ENCODE results near the gene CMPK2. TPM values are rescaled to one million over a fixed set of nuclear protein-coding genes. Genes with fewer than 3 reads are reported as not detected.

Gene CMPK2
- total and polyA plus RNA-seq, 9 of the 15 experiments (the other 6 are each of a cell fraction or from before 2014, with no cell fraction given): 2.6 to 10.5 (median 5.0) TPM

- TF ChIP-seq CCNT2 (IDR thresholded peaks at IDR 0.05; ENCODE audit: borderline replicate concordance, extremely low read depth, insufficient read length, low read depth, low read length) (peak; percentile 87), ZNF133 (CRISPR knock-in tag; IDR thresholded peaks at IDR 0.05) (no peak), ZNF518B (CRISPR knock-in tag; IDR thresholded peaks at IDR 0.05) (no peak), U2AF2 (optimal IDR thresholded peaks at IDR 0.05; ENCODE audit: low read depth, low read length) (no peak), PYGO2 (tag; IDR thresholded peaks at IDR 0.05) (no peak), ZNF830 (CRISPR knock-in tag; IDR thresholded peaks at IDR 0.05) (no peak; the same call in 1 of the 2 replicates), ETS2 (tag; IDR thresholded peaks at IDR 0.05; ENCODE audit: borderline replicate concordance, poor library complexity, severe bottlenecking) (no peak), NONO (IDR thresholded peaks at IDR 0.05; ENCODE audit: low read depth in 2 of 2, low read length in 1 of 2) (peak in 1 of 2 experiments; percentile 36; a peak in 2 of 4 replicates), ZNF449 (CRISPR knock-in tag; IDR thresholded peaks at IDR 0.05) (no peak), IRF1 (CRISPR knock-in tag; IDR thresholded peaks at IDR 0.05; ENCODE audit: borderline replicate concordance) (no peak), ZFP91 (CRISPR knock-in tag; IDR thresholded peaks at IDR 0.05) (no peak), ZNF274 (IDR thresholded peaks at IDR 0.05; ENCODE audit: borderline replicate concordance, low read depth, low read length) (no peak), HMG20A (CRISPR knock-in tag; conservative IDR thresholded peaks at IDR 0.05) (no peak), FOS (IDR thresholded peaks at IDR 0.05; ENCODE audit: extremely low read depth, insufficient read length) (no peak), NR3C1 (CRISPR knock-in tag; IDR thresholded peaks at IDR 0.05) (peak; percentile 57; the same call in 1 of the 2 replicates)
- TF ChIP-seq, protein P1, sequence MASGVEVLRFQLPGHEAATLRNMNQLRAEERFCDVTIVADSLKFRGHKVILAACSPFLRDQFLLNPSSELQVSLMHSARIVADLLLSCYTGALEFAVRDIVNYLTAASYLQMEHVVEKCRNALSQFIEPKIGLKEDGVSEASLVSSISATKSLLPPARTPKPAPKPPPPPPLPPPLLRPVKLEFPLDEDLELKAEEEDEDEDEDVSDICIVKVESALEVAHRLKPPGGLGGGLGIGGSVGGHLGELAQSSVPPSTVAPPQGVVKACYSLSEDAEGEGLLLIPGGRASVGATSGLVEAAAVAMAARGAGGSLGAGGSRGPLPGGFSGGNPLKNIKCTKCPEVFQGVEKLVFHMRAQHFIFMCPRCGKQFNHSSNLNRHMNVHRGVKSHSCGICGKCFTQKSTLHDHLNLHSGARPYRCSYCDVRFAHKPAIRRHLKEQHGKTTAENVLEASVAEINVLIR (CRISPR knock-in tag; IDR thresholded peaks at IDR 0.05): no peak; the same call in 1 of the 2 replicates
Observed at GRCh38 chr2:6865346-6866274, at the start of gene CMPK2 (continued).

All from K562 (cell line).